Measurements from ENCODE around the gene APBA2.

GRCh38 chr15:29143909-29144635, 258.3 kb downstream of the APBA2 start:
- TF ChIP-seq POLR2A (IDR thresholded peaks at IDR 0.05; ENCODE audit: low read length) (no peak), TP53 (CRISPR knock-in tag; IDR thresholded peaks at IDR 0.05) (no peak), RAD21 (conservative IDR thresholded peaks at IDR 0.05 in 1 of 2, IDR thresholded peaks at IDR 0.05 in 1 of 2) (no peak), RCOR1 (IDR thresholded peaks at IDR 0.05; ENCODE audit: low read depth, low read length) (no peak)
- TF ChIP-seq, protein P1, sequence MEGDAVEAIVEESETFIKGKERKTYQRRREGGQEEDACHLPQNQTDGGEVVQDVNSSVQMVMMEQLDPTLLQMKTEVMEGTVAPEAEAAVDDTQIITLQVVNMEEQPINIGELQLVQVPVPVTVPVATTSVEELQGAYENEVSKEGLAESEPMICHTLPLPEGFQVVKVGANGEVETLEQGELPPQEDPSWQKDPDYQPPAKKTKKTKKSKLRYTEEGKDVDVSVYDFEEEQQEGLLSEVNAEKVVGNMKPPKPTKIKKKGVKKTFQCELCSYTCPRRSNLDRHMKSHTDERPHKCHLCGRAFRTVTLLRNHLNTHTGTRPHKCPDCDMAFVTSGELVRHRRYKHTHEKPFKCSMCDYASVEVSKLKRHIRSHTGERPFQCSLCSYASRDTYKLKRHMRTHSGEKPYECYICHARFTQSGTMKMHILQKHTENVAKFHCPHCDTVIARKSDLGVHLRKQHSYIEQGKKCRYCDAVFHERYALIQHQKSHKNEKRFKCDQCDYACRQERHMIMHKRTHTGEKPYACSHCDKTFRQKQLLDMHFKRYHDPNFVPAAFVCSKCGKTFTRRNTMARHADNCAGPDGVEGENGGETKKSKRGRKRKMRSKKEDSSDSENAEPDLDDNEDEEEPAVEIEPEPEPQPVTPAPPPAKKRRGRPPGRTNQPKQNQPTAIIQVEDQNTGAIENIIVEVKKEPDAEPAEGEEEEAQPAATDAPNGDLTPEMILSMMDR (IDR thresholded peaks at IDR 0.05), result no peak
